Stimulated activated CD8-positive, alpha-beta memory T cell treated with anti-CD3 and anti-CD28 coated beads, Interleukin-7, amount 100 ng/mL, for 24 hours (primary cell): ENCODE data around the gene TBCB.
"Not testable (repeated sequence)": the region's sequence is repeated elsewhere in the genome, so short reads cannot be mapped to it uniquely, and the experiment has no call there.

Experiments
- DNase-seq: peaks from one replicate; pipeline ENCODE4 v3.0.0-alpha.2; 2020; ENCODE audit warnings: low read depth

TBCB gene

GRCh38 chr19:36173846-36174245, 58.6 kb downstream of the TBCB start:
- DNase-seq, result not testable (repeated sequence)
